ENCODE results near the gene PERCC1.

The PERCC1 gene

DNA sequence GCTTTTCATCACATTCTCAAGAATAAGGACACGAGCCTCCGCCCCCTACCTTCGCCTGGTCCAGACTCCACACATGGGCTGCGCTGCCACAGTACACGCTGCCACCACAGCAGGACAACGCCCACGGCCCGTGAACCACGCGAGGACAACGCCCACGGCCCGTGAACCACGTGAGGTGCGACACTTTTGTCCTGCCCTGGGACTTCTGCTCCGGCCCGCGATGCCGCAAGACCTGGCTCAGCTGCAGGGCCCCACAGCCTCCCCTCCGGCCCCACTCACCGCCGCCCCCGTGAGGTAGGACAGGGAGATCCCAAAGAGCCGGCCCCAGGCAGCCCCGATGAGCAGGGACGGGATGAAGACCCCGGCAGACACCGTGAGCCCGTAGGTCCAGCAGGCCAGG lies 19.3 kb downstream of the PERCC1 start:
- no peak for DNase-seq (ENCODE audit: low read depth in 2 of 2)

DNA sequence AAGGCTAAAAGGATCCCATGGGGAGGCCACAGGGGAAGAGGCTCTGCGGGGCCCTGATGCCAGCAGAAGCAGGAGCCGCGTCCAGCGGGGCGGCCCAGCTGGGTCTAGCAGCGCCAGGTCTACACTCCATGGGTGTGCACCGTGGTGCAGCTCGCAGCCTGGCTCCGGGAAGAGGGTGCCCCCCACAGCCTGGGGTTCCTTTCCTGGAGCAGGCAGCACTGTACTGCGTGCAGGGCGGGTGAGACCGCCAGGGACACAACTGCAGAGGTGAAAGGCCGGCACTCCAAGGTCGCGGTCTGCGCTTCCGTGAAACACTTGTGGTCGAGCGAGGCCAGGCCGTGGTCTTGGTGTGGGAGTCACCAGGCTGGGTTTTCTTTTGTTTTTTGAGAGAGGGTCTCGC lies 20.0 kb downstream of the PERCC1 start:
- no peak for DNase-seq (ENCODE audit: low read depth in 2 of 2)

DNA sequence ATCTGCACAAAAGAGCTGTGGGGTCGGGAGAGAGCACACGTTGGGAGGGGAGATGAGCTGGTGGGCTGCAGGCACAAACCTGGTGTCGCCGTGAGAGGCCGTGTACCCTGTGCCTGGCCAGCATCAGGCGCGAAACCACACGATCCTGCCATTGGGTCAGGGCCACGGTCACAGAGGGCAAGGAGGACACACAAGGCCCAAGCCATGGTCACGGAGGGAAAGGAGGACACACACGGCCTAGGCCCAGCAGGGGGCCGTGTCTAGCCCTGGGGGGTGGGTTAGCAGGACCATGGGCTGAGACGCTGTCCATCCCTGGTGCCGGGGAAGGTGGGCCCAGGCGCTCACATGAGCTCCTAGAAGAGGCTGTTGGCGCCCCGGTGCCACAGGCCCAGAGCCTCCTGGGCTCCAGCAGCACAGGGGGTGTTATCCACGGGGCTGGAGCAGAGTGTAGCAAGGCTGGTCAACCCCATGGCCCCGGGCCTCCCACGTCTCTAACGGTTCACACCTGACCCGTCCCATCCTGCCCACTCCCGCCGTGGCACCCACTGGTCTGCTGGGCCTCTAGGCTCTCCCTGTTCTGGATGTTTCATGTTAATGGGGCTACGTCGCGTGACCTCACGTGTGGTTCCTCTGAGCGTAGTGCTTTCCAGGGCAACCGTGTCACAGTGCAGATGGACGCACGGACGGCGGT lies 21.0 kb downstream of the PERCC1 start:
- no peak for DNase-seq (ENCODE audit: low read depth in 2 of 2)

DNA sequence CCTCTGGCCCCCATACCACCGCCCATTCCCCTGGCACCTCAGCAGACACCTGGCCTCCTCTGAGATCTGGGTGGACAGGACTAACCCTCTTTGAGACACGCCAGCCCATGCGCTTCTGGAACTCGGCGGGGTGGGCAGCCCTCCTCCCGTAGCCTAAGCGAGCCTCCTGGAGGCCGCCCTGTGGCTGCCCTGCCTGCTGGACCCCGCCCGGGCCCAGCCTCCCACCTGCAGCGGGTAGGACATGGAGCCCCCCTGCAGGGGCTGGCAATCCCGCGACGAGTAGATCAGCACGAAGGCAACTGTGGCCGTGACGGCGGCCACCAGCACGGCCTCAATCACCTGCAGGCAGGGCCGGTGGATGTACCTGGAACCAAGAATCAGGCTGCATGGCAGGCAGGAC lies 21.7 kb downstream of the PERCC1 start:
- DNase-seq (ENCODE audit: low read depth in 2 of 2): no peak

DNA sequence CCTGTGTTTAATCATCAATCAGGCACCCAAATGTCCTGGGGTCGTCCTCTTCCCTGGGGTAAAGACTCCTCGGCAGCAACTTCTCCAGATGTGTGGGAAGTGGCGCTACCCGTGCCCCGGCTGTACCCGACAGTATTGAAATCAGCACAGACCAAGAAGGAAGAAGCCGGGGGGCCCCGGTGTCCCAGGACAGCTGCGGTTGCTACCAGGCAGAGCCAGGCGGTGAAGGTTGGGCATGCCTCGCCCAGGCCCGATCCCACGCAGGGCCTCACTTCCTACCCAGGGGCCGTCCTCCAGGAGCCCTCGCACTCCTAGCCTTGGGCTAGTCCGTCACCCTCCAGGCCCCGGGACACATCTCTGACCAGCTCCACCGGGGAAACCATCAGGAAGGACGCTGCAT lies 22.4 kb downstream of the PERCC1 start:
- no peak for DNase-seq (ENCODE audit: low read depth in 2 of 2)

DNA sequence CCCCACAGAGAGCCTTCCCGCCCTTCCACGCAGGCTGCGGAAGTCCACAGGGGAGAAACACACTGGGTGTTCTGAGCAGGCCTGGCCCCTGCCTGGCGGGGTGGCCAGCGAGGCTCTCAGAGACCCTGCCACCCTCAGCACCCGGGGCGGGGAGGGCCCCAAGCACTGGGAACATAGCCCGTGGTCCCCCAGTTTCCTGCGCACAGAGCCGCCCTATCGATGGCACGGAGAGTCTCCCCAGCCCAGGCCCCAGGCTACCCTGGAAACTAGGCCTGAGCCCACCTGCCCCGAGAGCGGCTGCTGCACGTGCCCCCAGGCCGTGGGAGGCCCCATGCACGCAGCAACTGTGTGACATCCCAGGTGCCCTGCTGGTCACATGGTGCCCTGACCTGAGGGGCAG lies 23.7 kb downstream of the PERCC1 start:
- DNase-seq (ENCODE audit: low read depth in 2 of 2): no peak

DNA sequence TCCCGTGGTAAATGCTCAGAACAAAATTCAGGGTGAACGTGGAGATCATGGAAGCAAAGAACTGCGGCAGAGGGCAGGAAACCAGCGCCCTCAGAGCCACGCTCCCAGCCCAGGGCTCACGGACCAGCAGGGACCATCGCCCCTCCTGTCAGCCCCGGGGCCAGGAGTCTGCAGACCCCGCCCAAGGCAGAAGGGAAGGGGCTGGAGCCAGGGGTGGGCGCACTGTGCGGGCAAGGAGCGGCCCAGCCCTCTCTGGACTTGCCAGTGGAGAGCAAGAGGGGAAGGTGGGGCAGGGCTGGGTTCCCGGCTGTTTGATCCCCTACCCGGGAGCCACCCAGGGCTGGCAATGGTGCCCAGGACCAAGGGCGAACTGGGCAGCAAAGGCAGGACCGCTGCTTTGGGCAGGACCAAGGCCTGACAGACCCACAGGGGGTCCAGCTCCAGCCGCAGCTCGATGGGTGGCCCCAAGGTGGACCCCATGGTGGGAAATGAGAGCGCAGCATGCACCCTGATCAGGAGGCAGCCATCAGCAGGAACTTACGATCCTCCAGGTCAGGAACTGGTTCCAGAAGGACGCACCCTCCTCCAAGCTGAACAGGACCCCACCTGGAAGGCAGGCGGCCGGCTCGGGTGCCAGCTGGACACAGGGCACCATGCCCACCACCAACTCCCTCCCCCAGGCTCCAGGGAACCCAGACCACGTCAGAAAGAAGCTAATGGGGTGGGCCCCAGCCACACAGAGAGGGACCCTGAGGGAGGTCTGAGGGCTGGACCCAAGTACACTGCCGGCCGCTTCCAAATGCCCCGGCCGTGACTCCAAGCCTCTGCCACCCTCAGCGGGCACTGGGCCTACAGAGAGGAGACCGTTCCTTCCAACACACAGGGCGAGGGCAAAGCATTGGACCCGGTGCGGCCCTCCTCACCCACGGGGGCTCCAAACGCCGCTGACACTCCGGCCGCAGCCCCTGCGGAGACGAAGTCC lies 24.6 kb downstream of the PERCC1 start:
- DNase-seq (ENCODE audit: low read depth in 2 of 2): no peak

DNA sequence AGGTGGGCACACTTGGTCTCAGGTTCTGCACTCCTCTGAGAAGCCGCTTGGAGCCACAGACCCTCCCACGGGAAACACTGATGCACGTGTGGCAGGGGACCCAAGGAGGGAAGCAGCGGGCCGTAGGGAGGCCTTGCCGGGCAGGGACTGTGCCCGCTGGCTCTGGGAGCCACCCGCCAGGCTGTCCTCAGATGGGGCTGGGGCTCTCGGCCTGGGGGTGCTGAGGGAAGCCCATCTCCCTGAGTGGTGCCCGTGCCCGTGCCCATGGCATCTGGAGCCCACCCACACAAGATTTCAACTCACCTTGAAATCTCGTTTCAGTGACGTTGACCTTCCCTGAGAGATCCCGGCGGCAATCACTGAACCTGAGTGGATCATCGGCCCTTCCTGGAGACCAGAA lies 26.1 kb downstream of the PERCC1 start:
- no peak for DNase-seq (ENCODE audit: low read depth in 2 of 2)

DNA sequence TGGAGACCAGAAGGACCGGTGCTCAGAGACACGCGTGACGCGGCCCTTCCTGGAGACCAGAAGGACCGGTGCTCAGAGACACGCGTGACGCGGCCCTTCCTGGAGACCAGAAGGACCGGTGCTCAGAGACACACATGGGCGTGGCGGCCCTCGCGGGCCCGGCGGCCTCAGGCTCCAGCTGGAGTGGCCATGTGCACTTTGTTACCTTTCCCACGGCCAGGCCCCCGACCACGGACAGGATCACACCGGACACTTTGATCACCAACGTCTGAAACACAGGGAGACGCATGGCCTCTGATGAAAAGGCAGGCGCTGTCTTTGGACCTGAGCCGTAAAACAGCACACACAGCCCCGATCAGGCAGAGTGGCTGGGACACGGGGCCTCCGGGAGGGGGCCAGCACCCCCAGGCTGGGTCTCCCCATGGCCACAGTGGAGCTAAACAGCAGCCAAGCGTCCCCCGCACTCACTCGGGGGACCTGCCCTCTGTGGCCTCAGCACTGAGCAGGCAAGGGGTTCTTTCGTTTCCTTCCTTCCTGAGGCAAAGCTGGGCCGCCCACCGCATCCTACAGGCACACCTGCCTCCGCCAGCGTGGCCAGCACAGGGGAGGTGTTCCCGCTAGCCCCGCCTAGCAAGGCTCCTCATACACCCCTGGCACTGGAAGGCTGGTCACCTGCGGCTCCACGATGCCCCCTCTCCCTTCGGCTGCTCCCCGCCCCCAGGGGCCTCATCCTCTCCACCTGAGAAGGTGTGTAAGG lies 26.8 kb downstream of the PERCC1 start:
- DNase-seq (ENCODE audit: low read depth in 2 of 2): no peak

DNA sequence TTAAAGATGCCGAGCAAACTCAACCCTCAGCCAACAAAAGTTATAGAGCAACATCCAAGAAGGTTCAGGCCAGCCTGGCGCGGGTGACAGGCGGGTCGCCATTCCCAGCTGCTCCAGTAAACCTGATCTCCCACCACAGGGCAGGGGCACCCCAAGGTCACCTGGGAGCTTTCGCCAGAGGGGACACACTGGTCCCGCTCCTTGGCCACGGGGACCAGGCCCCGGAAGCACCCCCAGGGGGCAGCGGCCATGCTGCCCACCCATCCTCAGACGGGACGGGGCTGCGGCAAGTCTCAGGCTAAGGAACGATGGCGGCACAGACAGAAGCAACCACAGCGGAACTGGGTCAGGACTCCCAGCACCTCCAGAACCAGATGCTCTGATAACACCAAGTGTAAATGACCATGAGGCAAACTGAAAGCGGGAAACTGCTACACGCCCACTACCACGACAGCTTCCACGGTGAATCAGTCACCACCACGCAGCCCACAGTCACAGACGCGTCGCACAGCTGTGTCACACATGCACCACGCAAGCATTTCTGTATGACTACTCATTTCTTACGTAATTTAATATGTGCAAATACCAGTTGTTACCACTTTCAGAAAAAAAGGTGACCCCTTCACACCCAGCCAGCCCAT lies 27.6 kb downstream of the PERCC1 start:
- peak; percentile 5 to 8 for DNase-seq (ENCODE audit: low read depth in 2 of 2)

DNA sequence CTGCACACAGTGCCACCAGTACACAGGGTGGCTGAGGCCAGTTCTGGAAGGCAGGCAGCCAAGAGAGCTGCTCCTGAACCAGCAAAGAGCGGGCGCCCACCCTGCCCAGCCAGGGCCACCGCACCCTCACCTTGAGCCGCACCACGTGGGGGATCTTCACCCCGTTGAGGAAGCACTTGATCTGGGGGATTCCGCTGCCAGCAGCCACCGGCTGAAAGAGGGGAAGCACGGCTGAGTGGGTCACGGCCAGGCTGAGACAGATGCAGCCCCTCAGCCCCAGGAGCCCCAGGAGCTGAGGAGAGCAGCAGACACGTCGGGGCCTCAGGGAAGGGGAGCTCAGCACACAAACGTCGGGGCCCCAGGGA lies 28.1 kb downstream of the PERCC1 start:
- no peak for DNase-seq (ENCODE audit: low read depth in 2 of 2)

DNA sequence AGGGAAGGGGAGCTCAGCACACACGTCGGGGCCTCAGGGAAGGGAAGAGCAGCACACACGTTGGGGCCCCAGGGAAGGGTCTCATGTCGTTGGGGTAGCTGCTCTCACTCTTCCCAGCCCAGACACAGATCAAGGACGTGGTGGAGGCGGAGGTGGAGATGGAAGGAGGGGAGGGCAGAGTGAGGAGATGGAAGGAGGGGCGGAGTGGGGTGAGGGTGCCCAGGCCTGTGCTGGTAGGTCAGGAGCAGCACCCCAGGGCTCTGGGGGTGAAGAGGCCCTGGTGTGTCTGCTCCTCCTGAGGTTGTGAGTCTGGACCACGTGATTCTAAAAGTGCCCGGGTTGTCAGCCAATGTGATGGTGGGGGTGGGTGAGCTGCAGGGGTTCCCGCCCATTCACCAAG lies 29.1 kb downstream of the PERCC1 start:
- DNase-seq (ENCODE audit: low read depth in 2 of 2): no peak

DNA sequence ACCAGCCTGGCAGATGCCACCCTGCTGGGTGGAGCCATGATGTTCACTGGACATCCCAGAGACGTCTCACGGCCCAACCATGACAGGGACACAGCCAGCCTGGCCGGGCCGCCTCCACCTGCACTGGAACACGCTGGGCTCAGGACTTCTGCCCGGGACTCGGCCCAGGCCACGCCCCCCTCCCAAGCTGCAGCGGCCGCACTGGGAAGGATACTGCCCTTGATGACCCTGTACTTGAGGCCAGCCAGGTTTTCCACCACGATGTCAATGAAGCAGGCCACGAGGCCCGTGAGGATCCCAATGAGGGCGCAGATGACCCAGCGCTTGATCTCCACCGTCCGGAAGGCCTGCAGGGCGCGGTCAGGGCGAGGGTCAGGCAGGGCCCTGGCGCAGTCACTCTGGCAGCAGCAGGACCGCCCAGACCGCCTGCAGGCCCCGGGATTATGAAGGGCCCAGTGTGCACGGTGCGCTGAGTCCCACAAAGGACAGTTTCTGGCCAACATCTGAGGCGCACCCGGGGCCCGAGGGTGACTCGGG lies 29.8 kb downstream of the PERCC1 start:
- DNase-seq (ENCODE audit: low read depth in 2 of 2): no peak

DNA sequence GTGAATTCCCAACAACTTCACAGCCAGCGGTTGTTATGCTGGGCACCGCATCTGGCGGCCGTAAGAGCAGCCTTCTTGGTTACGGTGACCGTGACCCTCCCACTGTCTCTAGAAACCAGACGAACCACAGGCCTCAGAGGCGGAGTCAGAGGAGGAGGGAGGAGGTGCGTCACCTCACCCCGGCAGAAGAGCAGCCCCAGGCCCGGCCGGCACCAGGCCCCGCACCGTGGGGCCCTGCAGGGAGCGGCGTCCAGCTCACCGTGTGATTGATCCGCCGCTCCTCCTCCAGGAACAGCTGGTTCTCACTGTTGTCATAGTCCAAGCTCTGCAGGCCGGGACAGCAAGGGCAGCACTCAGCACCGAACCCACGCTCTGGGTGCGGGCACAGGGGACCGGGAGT lies 30.3 kb downstream of the PERCC1 start:
- DNase-seq (ENCODE audit: low read depth in 2 of 2): no peak

DNA sequence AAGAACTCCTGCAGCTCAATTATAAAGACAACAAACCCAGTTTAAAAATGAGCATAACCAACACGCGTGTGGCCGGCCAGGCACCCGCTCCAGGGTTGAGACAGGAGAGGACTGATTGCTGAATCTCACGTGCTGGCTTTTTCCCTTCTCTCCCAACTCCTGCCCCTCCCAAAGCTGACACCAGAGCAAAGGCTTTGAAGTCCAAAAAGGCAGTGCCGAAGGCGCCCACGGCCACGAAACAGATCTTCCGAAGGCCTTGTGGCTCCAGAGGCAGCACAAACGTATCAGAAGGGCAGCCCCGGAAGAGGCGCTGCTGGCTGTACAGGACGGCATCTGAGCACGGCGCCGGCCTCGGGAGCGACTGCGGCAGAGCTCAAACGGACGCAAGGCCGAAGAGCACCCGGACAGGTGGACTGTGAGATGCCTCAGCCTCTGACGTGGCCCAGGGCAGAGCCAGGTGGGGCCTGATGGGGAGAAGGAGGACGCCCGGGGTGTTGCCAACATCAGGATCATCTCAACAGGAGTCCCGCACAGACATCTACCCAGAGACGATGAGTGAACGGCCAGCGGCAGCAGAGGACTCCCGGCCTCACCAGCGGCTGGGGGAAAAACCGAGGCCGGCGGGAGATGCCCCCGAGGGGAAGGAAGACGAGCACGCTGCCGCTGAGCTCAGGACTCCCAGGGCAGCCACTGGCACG lies 33.5 kb downstream of the PERCC1 start:
- DNase-seq (ENCODE audit: low read depth in 2 of 2): no peak

DNA sequence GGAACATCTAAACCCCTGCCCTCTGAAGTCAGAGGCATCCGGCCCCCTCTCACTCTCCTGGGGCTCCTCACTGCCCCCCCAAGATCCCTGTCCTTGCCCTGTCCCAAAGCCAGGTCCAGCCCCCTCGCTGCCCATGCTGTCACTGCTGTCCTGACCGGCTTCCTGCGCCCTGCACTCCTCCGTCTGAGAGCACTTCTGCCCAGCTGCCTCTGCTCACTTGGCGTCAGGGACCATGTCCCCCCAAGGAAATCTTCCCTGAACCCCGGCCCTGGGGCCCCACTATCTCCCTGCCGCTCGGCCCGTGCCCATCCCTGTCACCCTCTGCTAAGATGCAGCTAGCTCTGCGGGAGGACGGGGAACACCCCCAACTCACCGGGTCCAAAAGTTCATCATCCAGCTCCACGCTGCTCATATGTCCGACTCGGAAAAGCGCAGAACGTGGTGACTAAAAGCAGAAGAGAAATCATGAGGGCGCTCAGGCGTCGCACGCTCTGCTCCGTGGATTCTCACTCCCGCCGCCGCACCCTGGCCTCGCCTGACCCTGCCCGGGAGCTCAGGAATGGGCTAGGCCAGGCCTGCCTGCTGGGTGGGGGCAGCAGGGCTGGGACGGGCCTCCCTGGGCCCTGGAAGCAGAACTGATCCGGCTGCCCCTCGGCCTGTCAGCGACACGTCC lies 34.2 kb downstream of the PERCC1 start:
- DNase-seq (ENCODE audit: low read depth in 2 of 2): no peak

DNA sequence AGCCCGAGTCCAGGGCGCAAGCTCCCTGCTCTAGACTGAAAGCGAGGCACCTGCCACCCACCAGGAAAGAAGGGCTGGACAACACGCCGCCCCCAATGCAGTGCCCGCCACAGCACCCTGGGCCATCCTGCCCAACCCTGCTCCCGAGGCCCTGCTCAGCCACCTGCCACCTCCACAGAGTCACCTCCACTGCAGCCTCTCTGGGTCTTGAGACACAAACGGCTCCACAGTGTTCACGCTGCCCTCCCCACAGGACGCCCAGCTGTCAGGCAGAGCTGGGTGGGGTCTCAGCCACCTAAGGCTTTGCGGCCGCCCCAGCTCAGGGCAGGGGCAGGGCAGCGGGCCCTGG lies 34.7 kb downstream of the PERCC1 start:
- no peak for DNase-seq (ENCODE audit: low read depth in 2 of 2)

DNA sequence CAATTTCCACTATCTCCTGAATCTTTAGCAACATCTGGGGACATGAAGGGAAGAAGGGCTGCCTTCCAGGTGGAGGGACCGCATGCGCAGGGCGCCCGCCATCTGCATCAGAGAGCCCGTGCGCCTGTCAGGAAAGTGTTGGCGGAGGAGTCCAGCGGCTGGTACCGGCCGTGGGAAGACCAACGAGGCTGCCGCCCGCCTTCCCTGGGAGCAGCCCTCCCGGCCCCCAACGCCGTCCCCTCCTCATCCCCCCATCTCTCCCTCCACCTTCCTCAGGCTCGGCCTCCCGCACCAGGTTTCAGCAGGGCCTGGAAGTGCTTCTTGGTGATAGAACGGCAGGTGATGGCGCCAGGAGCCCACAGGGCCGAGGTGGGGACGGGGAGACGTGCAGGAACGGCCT lies 35.2 kb downstream of the PERCC1 start:
- DNase-seq (ENCODE audit: low read depth in 2 of 2): no peak

DNA sequence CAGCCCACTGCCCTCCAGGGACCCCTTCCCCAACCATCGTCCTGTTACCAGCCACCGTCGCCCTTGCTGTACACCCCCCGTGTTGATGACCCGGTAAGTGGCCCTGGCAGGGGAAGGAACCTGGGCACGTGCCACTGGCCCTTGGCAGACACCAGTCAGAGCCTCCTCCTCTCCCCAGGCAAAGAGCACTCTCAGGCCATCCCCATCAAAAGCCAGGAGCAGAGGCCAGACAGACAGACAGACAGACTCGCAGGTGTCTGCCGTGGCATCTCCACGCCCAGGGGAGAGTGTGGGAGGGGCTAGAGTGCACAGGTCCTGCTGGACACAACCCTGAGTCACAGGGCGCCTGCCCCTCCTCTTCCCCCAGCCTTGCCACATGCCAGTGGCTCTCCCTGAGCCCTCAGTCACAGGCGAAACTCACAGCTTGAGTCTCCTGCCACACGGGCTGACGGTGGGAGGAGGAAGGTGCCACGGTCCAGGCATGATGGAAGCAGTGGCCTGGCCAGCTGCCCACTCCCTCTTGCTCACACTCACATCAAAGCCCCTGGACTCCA lies 36.2 kb downstream of the PERCC1 start:
- no peak for DNase-seq (ENCODE audit: low read depth in 2 of 2)

DNA sequence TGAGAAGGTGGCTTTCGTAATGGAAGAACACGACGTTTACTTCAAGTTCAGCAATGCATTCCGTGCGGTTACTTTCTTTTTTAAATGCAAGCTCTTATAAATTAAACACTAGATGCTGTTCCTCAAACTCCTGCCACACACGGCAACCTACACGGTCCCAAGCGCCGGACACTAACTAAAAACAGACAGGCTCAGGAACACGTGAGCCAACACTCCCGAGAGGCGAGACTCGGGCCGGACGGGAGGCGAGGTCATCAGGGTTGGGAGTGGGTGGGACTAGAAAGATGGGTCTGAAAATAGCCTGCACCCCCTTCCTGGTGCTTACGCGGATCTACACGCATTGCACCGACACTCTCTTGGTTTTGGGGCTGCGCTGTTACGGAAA lies 37.5 kb downstream of the PERCC1 start:
- DNase-seq (ENCODE audit: low read depth in 2 of 2): no peak

All from fibroblast of skin of left quadriceps (primary cell).